ENCODE data around the gene ERICH6.

ERICH6 gene

GRCh38 chr3:150736903-150737832, 33.4 kb upstream of the ERICH6 start:
- no peak overlapping the region for H3K27ac ChIP-seq (ENCODE audit: low read depth, low read length)
- peaks cover 25 to 36% of the 10 kb centered on the region in 2 donors for H3K4me1 ChIP-seq (ENCODE audit: control insufficient read depth in 1 of 2, insufficient read depth in 2 of 2, low read length in 2 of 2)
- H3K36me3 ChIP-seq (ENCODE audit: control insufficient read depth in 1 of 2, insufficient read depth in 2 of 2, low read length in 2 of 2), result peaks cover 6 to 17% of the 10 kb centered on the region in 2 donors
- no peaks in the 10 kb centered on the region for H3K27me3 ChIP-seq (ENCODE audit: control insufficient read depth in 1 of 2, insufficient read depth in 2 of 2, low read length in 2 of 2)
- no peak overlapping the region for H3K4me3 ChIP-seq (ENCODE audit: low read depth in 1 of 2, low read length in 2 of 2)
- no peaks in the 10 kb centered on the region for H3K9me3 ChIP-seq (ENCODE audit: control insufficient read depth in 1 of 2, low read length in 2 of 2)
- no peak overlapping the region for H3K9ac ChIP-seq (ENCODE audit: low read depth in 1 of 2, low read length in 2 of 2)

GRCh38 chr3:150736316-150736719, 32.6 kb upstream of the ERICH6 start:
- Histone ChIP-seq H3K4me1 (ENCODE audit: control insufficient read depth in 1 of 2, insufficient read depth in 2 of 2, low read length in 2 of 2) (peaks cover 25 to 36% of the 10 kb centered on the region in 2 donors), H3K4me3 (ENCODE audit: low read depth in 1 of 2, low read length in 2 of 2) (no peak overlapping the region), H3K27ac (ENCODE audit: low read depth, low read length) (no peak overlapping the region), H3K9ac (ENCODE audit: low read depth in 1 of 2, low read length in 2 of 2) (no peak overlapping the region), H3K9me3 (ENCODE audit: control insufficient read depth in 1 of 2, low read length in 2 of 2) (no peaks in the 10 kb centered on the region), H3K36me3 (ENCODE audit: control insufficient read depth in 1 of 2, insufficient read depth in 2 of 2, low read length in 2 of 2) (peaks cover 0 to 9% of the 10 kb centered on the region in 2 donors), H3K27me3 (ENCODE audit: control insufficient read depth in 1 of 2, insufficient read depth in 2 of 2, low read length in 2 of 2) (no peaks in the 10 kb centered on the region)

DNA sequence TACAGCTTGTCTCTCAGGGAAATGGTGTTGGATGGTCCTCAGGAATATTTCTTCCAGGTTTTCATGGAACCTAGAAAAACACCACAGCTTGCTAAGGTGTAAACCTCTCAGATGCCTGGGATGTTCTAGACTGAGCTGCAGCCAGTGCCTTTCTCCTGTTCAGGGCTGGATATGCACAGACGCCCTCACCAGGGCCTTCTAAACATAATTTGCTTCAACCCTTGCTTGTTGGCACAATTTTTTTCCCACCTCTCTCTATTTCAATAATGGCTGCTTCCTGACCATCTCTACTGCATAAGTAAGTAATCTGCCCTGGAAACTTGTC, 31.0 kb upstream of the ERICH6 start:
- Histone ChIP-seq H3K27ac (ENCODE audit: low read depth, low read length) (no peak overlapping the region), H3K9me3 (ENCODE audit: control insufficient read depth in 1 of 2, low read length in 2 of 2) (no peaks in the 10 kb centered on the region), H3K36me3 (ENCODE audit: control insufficient read depth in 1 of 2, insufficient read depth in 2 of 2, low read length in 2 of 2) (no peaks in the 10 kb centered on the region), H3K4me3 (ENCODE audit: low read depth in 1 of 2, low read length in 2 of 2) (no peak overlapping the region), H3K9ac (ENCODE audit: low read depth in 1 of 2, low read length in 2 of 2) (no peak overlapping the region), H3K27me3 (ENCODE audit: control insufficient read depth in 1 of 2, insufficient read depth in 2 of 2, low read length in 2 of 2) (no peaks in the 10 kb centered on the region), H3K4me1 (ENCODE audit: control insufficient read depth in 1 of 2, insufficient read depth in 2 of 2, low read length in 2 of 2) (peaks cover 25 to 31% of the 10 kb centered on the region in 2 donors)

- peaks cover 25 to 29% of the 10 kb centered on the region in 2 donors for H3K4me1 ChIP-seq (ENCODE audit: control insufficient read depth in 1 of 2, insufficient read depth in 2 of 2, low read length in 2 of 2)
- no peak overlapping the region for H3K9ac ChIP-seq (ENCODE audit: low read depth in 1 of 2, low read length in 2 of 2)
- H3K9me3 ChIP-seq (ENCODE audit: control insufficient read depth in 1 of 2, low read length in 2 of 2), result no peaks in the 10 kb centered on the region
- no peaks in the 10 kb centered on the region for H3K27me3 ChIP-seq (ENCODE audit: control insufficient read depth in 1 of 2, insufficient read depth in 2 of 2, low read length in 2 of 2)
- H3K4me3 ChIP-seq (ENCODE audit: low read depth in 1 of 2, low read length in 2 of 2), result no peak overlapping the region
- H3K27ac ChIP-seq (ENCODE audit: low read depth, low read length), result no peak overlapping the region
- no peaks in the 10 kb centered on the region for H3K36me3 ChIP-seq (ENCODE audit: control insufficient read depth in 1 of 2, insufficient read depth in 2 of 2, low read length in 2 of 2)
Measured at GRCh38 chr3:150733936-150734794, 30.4 kb upstream of the ERICH6 start.

- H3K27ac ChIP-seq (ENCODE audit: low read depth, low read length), result no peak overlapping the region
- no peak overlapping the region for H3K4me3 ChIP-seq (ENCODE audit: low read depth in 1 of 2, low read length in 2 of 2)
- peaks cover 19 to 26% of the 10 kb centered on the region in 2 donors for H3K4me1 ChIP-seq (ENCODE audit: control insufficient read depth in 1 of 2, insufficient read depth in 2 of 2, low read length in 2 of 2)
- no peak overlapping the region for H3K9ac ChIP-seq (ENCODE audit: low read depth in 1 of 2, low read length in 2 of 2)
- H3K36me3 ChIP-seq (ENCODE audit: control insufficient read depth in 1 of 2, insufficient read depth in 2 of 2, low read length in 2 of 2), result no peaks in the 10 kb centered on the region
- no peaks in the 10 kb centered on the region for H3K9me3 ChIP-seq (ENCODE audit: control insufficient read depth in 1 of 2, low read length in 2 of 2)
- H3K27me3 ChIP-seq (ENCODE audit: control insufficient read depth in 1 of 2, insufficient read depth in 2 of 2, low read length in 2 of 2), result no peaks in the 10 kb centered on the region
Measured at GRCh38 chr3:150733373-150733935, 29.7 kb upstream of the ERICH6 start.

DNA sequence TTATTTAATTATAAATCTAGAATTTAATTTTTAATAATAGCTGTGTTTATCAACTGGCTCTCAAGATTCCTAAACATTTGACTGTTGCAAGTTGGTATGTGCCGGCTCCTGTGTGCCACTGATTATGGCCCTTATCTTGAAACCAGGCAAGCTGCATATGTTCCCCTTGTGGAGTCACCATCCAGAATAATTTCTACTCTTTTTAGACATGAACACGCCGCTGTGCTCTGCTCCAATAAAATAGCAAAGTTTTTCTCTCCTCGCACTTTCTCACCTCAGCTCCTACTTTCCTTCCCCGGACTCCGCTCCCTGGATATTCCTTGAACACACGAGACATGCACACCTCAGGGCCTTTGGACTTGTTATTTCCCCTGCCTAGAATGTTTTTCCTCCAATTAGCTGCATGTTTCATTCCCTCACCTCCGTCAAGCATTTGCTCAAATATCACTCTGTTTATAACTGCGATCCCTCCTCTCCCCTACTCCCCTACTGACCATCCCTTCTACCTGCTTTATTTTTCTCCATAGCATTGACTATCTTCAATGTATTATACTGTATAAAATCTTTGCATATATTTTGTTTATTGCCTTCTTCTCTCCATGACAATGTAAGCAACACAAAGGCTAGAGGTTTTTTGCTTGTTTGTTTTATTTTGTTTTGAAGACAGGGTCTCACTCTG, 26.1 kb upstream of the ERICH6 start:
- Histone ChIP-seq H3K27me3 (ENCODE audit: control insufficient read depth in 1 of 2, insufficient read depth in 2 of 2, low read length in 2 of 2) (no peaks in the 10 kb centered on the region), H3K9ac (ENCODE audit: low read depth in 1 of 2, low read length in 2 of 2) (no peak overlapping the region), H3K4me3 (ENCODE audit: low read depth in 1 of 2, low read length in 2 of 2) (no peak overlapping the region), H3K9me3 (ENCODE audit: control insufficient read depth in 1 of 2, low read length in 2 of 2) (no peaks in the 10 kb centered on the region), H3K27ac (ENCODE audit: low read depth, low read length) (no peak overlapping the region), H3K36me3 (ENCODE audit: control insufficient read depth in 1 of 2, insufficient read depth in 2 of 2, low read length in 2 of 2) (no peaks in the 10 kb centered on the region), H3K4me1 (ENCODE audit: control insufficient read depth in 1 of 2, insufficient read depth in 2 of 2, low read length in 2 of 2) (peaks cover 7 to 10% of the 10 kb centered on the region in 2 donors)

- no peak overlapping the region for H3K4me3 ChIP-seq (ENCODE audit: low read depth in 1 of 2, low read length in 2 of 2)
- H3K36me3 ChIP-seq (ENCODE audit: control insufficient read depth in 1 of 2, insufficient read depth in 2 of 2, low read length in 2 of 2), result no peaks in the 10 kb centered on the region
- H3K9me3 ChIP-seq (ENCODE audit: control insufficient read depth in 1 of 2, low read length in 2 of 2), result no peaks in the 10 kb centered on the region
- H3K27ac ChIP-seq (ENCODE audit: low read depth, low read length), result no peak overlapping the region
- no peak overlapping the region for H3K9ac ChIP-seq (ENCODE audit: low read depth in 1 of 2, low read length in 2 of 2)
- H3K4me1 ChIP-seq (ENCODE audit: control insufficient read depth in 1 of 2, insufficient read depth in 2 of 2, low read length in 2 of 2), result peaks cover 7 to 10% of the 10 kb centered on the region in 2 donors
- H3K27me3 ChIP-seq (ENCODE audit: control insufficient read depth in 1 of 2, insufficient read depth in 2 of 2, low read length in 2 of 2), result no peaks in the 10 kb centered on the region
Measured at GRCh38 chr3:150727653-150728502, 24.2 kb upstream of the ERICH6 start.

GRCh38 chr3:150725548-150725947, 21.8 kb upstream of the ERICH6 start:
- Histone ChIP-seq H3K4me1 (ENCODE audit: control insufficient read depth in 1 of 2, insufficient read depth in 2 of 2, low read length in 2 of 2) (peaks cover 12 to 15% of the 10 kb centered on the region in 2 donors), H3K36me3 (ENCODE audit: control insufficient read depth in 1 of 2, insufficient read depth in 2 of 2, low read length in 2 of 2) (no peaks in the 10 kb centered on the region), H3K4me3 (ENCODE audit: low read depth in 1 of 2, low read length in 2 of 2) (no peak overlapping the region), H3K27me3 (ENCODE audit: control insufficient read depth in 1 of 2, insufficient read depth in 2 of 2, low read length in 2 of 2) (no peaks in the 10 kb centered on the region), H3K9me3 (ENCODE audit: control insufficient read depth in 1 of 2, low read length in 2 of 2) (no peaks in the 10 kb centered on the region), H3K27ac (ENCODE audit: low read depth, low read length) (no peak overlapping the region), H3K9ac (ENCODE audit: low read depth in 1 of 2, low read length in 2 of 2) (no peak overlapping the region)

GRCh38 chr3:150723946-150724345, 20.2 kb upstream of the ERICH6 start:
- Histone ChIP-seq H3K36me3 (ENCODE audit: control insufficient read depth in 1 of 2, insufficient read depth in 2 of 2, low read length in 2 of 2) (no peaks in the 10 kb centered on the region), H3K27ac (ENCODE audit: low read depth, low read length) (no peak overlapping the region), H3K4me1 (ENCODE audit: control insufficient read depth in 1 of 2, insufficient read depth in 2 of 2, low read length in 2 of 2) (peaks cover 12 to 15% of the 10 kb centered on the region in 2 donors), H3K4me3 (ENCODE audit: low read depth in 1 of 2, low read length in 2 of 2) (no peak overlapping the region), H3K9ac (ENCODE audit: low read depth in 1 of 2, low read length in 2 of 2) (no peak overlapping the region), H3K27me3 (ENCODE audit: control insufficient read depth in 1 of 2, insufficient read depth in 2 of 2, low read length in 2 of 2) (no peaks in the 10 kb centered on the region), H3K9me3 (ENCODE audit: control insufficient read depth in 1 of 2, low read length in 2 of 2) (no peaks in the 10 kb centered on the region)

Measured in duodenal mucosa (tissue), 2 donors.